ENCODE results near the gene TACR1.
"Not testable (repeated sequence)": the region's sequence is repeated elsewhere in the genome, so short reads cannot be mapped to it uniquely, and the experiment has no call there.

TACR1 gene

DNA sequence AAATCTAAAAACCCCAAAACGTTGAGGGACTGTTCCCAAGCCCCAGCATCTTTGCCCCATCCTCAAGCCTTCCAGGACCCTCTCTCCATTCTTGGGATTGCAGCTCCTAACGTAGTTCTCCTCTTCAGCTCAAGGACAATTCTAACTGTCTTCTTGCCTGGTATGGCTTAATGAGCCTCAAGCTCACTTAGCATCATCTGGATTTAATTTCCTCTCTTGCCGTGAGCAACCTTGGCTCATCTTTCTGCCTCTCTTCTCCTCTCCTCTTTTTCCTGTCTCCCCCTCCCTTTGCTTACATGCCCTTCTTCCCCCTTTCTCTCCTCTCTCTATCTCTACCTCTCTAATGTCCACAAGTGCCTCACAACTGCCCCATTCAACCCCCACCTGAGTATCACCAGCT is 44.2 kb downstream of the TACR1 start:
- peaks cover 0 to 9% (median 2%) of the 10 kb centered on the region in 5 donors for H3K4me1 ChIP-seq (ENCODE audit: control insufficient read depth in 5 of 5, insufficient read depth in 5 of 5, low read length in 5 of 5)
- peak overlapping the region in 1 of 5 donors; percentile 6 for H3K9ac ChIP-seq (ENCODE audit: low read length in 5 of 5)
- H3K9me3 ChIP-seq (ENCODE audit: control insufficient read depth in 5 of 5, low read length in 5 of 5): no peaks in the 10 kb centered on the region
- H3K4me3 ChIP-seq (ENCODE audit: low read depth in 1 of 5, low read length in 5 of 5): no peak overlapping the region
- no peak overlapping the region for H3K27ac ChIP-seq (ENCODE audit: low read depth, low read length)
- no peaks in the 10 kb centered on the region for H3K27me3 ChIP-seq (ENCODE audit: control insufficient read depth in 5 of 5, insufficient read depth in 4 of 5, low read length in 5 of 5)
- no peaks in the 10 kb centered on the region for H3K36me3 ChIP-seq (ENCODE audit: control insufficient read depth in 5 of 5, insufficient read depth in 5 of 5, low read length in 5 of 5)

DNA sequence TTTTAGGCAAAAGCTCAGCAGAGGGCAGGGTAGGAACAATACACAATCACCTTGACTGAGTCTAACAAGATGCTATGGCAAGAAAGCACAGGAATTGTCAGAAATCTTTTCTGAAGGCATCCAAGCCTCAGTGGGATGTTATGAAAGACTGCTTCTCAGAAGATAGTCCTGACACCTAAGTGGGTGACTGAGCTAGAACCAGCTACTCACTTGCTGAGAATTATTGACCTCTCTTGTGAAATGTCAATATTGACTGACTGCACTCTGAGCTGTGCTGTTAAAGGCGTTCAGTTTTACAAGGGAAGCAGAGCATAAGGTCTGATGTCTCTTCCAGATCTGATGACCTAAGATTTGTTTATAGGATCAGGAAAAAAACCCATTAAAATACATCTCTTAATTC is 46.1 kb downstream of the TACR1 start:
- Histone ChIP-seq H3K4me3 (ENCODE audit: low read depth in 1 of 5, low read length in 5 of 5) (no peak overlapping the region), H3K36me3 (ENCODE audit: control insufficient read depth in 5 of 5, insufficient read depth in 5 of 5, low read length in 5 of 5) (no peaks in the 10 kb centered on the region), H3K27me3 (ENCODE audit: control insufficient read depth in 5 of 5, insufficient read depth in 4 of 5, low read length in 5 of 5) (no peaks in the 10 kb centered on the region), H3K9me3 (ENCODE audit: control insufficient read depth in 5 of 5, low read length in 5 of 5) (no peaks in the 10 kb centered on the region), H3K4me1 (ENCODE audit: control insufficient read depth in 5 of 5, insufficient read depth in 5 of 5, low read length in 5 of 5) (peaks cover 0 to 9% (median 2%) of the 10 kb centered on the region in 5 donors), H3K27ac (ENCODE audit: low read depth, low read length) (no peak overlapping the region), H3K9ac (ENCODE audit: low read length in 5 of 5) (no peak overlapping the region)

- H3K27ac ChIP-seq (ENCODE audit: low read depth, low read length); H3K36me3 ChIP-seq (ENCODE audit: control insufficient read depth in 5 of 5, insufficient read depth in 5 of 5, low read length in 5 of 5); H3K9ac ChIP-seq (ENCODE audit: low read length in 5 of 5); H3K4me1 ChIP-seq (ENCODE audit: control insufficient read depth in 5 of 5, insufficient read depth in 5 of 5, low read length in 5 of 5); H3K27me3 ChIP-seq (ENCODE audit: control insufficient read depth in 5 of 5, insufficient read depth in 4 of 5, low read length in 5 of 5); H3K9me3 ChIP-seq (ENCODE audit: control insufficient read depth in 5 of 5, low read length in 5 of 5); H3K4me3 ChIP-seq (ENCODE audit: low read depth in 1 of 5, low read length in 5 of 5): not testable (repeated sequence)
Measured at GRCh38 chr2:75152243-75152642, 47.1 kb downstream of the TACR1 start.

DNA sequence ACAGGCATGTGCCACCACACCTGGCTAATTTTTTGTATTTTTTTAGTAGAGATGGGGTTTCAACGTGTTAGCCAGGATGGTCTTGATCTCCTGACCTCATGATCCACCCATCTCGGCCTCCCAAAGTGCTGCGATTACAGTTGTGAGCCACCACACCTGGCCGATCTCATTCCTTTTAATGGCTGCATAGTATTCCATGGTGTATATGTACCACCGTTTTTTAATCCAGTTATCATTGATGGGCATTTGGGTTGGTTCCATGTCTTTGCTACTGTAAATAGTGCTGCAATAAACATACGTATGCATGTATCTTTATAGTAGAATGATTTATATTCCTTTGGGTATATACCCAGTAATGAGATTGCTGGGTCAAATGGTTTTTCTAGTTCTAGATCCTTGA is 51.4 kb downstream of the TACR1 start:
- not testable (repeated sequence) for H3K9ac ChIP-seq (ENCODE audit: low read length in 5 of 5); H3K36me3 ChIP-seq (ENCODE audit: control insufficient read depth in 5 of 5, insufficient read depth in 5 of 5, low read length in 5 of 5); H3K27ac ChIP-seq (ENCODE audit: low read depth, low read length); H3K4me3 ChIP-seq (ENCODE audit: low read depth in 1 of 5, low read length in 5 of 5); H3K27me3 ChIP-seq (ENCODE audit: control insufficient read depth in 5 of 5, insufficient read depth in 4 of 5, low read length in 5 of 5); H3K9me3 ChIP-seq (ENCODE audit: control insufficient read depth in 5 of 5, low read length in 5 of 5); H3K4me1 ChIP-seq (ENCODE audit: control insufficient read depth in 5 of 5, insufficient read depth in 5 of 5, low read length in 5 of 5)

DNA sequence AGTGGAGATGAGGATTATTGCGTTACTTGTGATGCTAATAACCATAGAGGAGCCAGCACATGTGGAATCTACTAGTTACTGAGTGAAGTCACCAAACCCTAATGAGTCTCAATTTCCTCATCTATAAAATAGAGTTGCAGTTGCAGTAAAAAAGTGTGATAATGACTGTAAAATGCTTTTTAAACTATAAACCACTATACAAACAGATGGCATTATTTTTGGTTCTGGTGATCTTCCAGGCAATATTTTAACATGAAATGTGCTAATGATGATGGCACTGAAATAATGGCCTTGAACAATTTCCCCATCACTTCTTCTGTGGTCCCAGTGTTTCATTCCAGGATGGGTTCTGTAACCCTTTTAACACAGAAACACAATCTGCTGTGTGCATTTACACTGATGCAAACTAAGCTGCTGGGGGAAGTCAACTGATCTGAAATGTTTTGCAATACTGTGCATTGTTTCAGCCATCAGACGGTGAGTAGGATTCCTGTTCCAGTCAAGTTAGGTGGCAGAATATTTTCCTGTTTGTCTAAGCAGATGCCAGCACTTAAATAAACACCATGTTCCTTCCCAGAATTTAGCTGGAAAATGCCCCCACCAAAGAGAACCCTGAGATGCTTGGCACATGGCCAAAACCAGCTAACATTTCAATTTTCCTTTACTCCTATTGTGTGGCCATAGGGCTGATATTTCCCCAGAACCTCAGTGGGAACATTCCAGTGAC is 52.6 kb downstream of the TACR1 start:
- peaks cover 0 to 13% (median 13%) of the 10 kb centered on the region in 5 donors for H3K4me1 ChIP-seq (ENCODE audit: control insufficient read depth in 5 of 5, insufficient read depth in 5 of 5, low read length in 5 of 5)
- H3K9me3 ChIP-seq (ENCODE audit: control insufficient read depth in 5 of 5, low read length in 5 of 5): no peaks in the 10 kb centered on the region
- H3K9ac ChIP-seq (ENCODE audit: low read length in 5 of 5): no peak overlapping the region
- no peak overlapping the region for H3K27ac ChIP-seq (ENCODE audit: low read depth, low read length)
- no peak overlapping the region for H3K4me3 ChIP-seq (ENCODE audit: low read depth in 1 of 5, low read length in 5 of 5)
- H3K27me3 ChIP-seq (ENCODE audit: control insufficient read depth in 5 of 5, insufficient read depth in 4 of 5, low read length in 5 of 5): no peaks in the 10 kb centered on the region
- no peaks in the 10 kb centered on the region for H3K36me3 ChIP-seq (ENCODE audit: control insufficient read depth in 5 of 5, insufficient read depth in 5 of 5, low read length in 5 of 5)

DNA sequence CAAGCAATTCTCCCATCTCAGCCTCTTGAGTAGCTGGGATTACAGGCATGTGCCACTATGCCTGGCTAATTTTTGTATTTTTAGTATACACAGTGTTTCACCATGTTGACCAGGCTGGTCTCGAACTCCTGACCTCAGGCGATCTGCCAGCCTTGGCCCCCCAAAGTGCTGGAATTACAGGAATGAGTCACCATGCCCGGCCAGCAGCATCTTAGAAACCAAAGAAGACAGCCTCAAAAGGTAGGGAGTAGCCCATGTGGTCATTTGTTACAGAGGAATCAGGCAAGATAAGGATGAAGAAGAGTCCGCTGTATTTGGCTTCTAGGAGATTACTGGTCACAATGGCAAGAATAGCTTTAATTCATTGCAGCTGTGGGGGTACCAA is 53.1 kb downstream of the TACR1 start:
- not testable (repeated sequence) for H3K27ac ChIP-seq (ENCODE audit: low read depth, low read length)

GRCh38 chr2:75142081-75142480 is 57.2 kb downstream of the TACR1 start:
- H3K36me3 ChIP-seq (ENCODE audit: control insufficient read depth in 5 of 5, insufficient read depth in 5 of 5, low read length in 5 of 5): no peaks in the 10 kb centered on the region
- H3K9ac ChIP-seq (ENCODE audit: low read length in 5 of 5): no peak overlapping the region
- no peaks in the 10 kb centered on the region for H3K9me3 ChIP-seq (ENCODE audit: control insufficient read depth in 5 of 5, low read length in 5 of 5)
- H3K4me3 ChIP-seq (ENCODE audit: low read depth in 1 of 5, low read length in 5 of 5): no peak overlapping the region
- no peak overlapping the region for H3K27ac ChIP-seq (ENCODE audit: low read depth, low read length)
- no peaks in the 10 kb centered on the region for H3K27me3 ChIP-seq (ENCODE audit: control insufficient read depth in 5 of 5, insufficient read depth in 4 of 5, low read length in 5 of 5)
- H3K4me1 ChIP-seq (ENCODE audit: control insufficient read depth in 5 of 5, insufficient read depth in 5 of 5, low read length in 5 of 5): peaks cover 0 to 16% (median 14%) of the 10 kb centered on the region in 5 donors

More for the DNA sequence above, 53.1 kb downstream of the TACR1 start:
- not testable (repeated sequence) for H3K9ac ChIP-seq (ENCODE audit: low read length in 5 of 5); H3K27me3 ChIP-seq (ENCODE audit: control insufficient read depth in 5 of 5, insufficient read depth in 4 of 5, low read length in 5 of 5); H3K36me3 ChIP-seq (ENCODE audit: control insufficient read depth in 5 of 5, insufficient read depth in 5 of 5, low read length in 5 of 5); H3K9me3 ChIP-seq (ENCODE audit: control insufficient read depth in 5 of 5, low read length in 5 of 5); H3K4me3 ChIP-seq (ENCODE audit: low read depth in 1 of 5, low read length in 5 of 5)
- H3K4me1 ChIP-seq (ENCODE audit: control insufficient read depth in 5 of 5, insufficient read depth in 5 of 5, low read length in 5 of 5): peaks cover 0 to 16% (median 14%) of the 10 kb centered on the region in 5 donors

- Histone ChIP-seq H3K4me1 (ENCODE audit: control insufficient read depth in 5 of 5, insufficient read depth in 5 of 5, low read length in 5 of 5) (peaks cover 5 to 25% (median 22%) of the 10 kb centered on the region in 5 donors), H3K27ac (ENCODE audit: low read depth, low read length) (no peak overlapping the region), H3K27me3 (ENCODE audit: control insufficient read depth in 5 of 5, insufficient read depth in 4 of 5, low read length in 5 of 5) (no peaks in the 10 kb centered on the region), H3K9ac (ENCODE audit: low read length in 5 of 5) (no peak overlapping the region), H3K36me3 (ENCODE audit: control insufficient read depth in 5 of 5, insufficient read depth in 5 of 5, low read length in 5 of 5) (no peaks in the 10 kb centered on the region), H3K9me3 (ENCODE audit: control insufficient read depth in 5 of 5, low read length in 5 of 5) (no peaks in the 10 kb centered on the region), H3K4me3 (ENCODE audit: low read depth in 1 of 5, low read length in 5 of 5) (no peak overlapping the region)
Measured at GRCh38 chr2:75140288-75140687, 59.0 kb downstream of the TACR1 start.

- Histone ChIP-seq H3K4me1 (ENCODE audit: control insufficient read depth in 5 of 5, insufficient read depth in 5 of 5, low read length in 5 of 5) (peaks cover 9 to 35% (median 33%) of the 10 kb centered on the region in 5 donors), H3K9me3 (ENCODE audit: control insufficient read depth in 5 of 5, low read length in 5 of 5) (no peaks in the 10 kb centered on the region), H3K36me3 (ENCODE audit: control insufficient read depth in 5 of 5, insufficient read depth in 5 of 5, low read length in 5 of 5) (no peaks in the 10 kb centered on the region), H3K9ac (ENCODE audit: low read length in 5 of 5) (no peak overlapping the region), H3K27me3 (ENCODE audit: control insufficient read depth in 5 of 5, insufficient read depth in 4 of 5, low read length in 5 of 5) (no peaks in the 10 kb centered on the region), H3K4me3 (ENCODE audit: low read depth in 1 of 5, low read length in 5 of 5) (no peak overlapping the region), H3K27ac (ENCODE audit: low read depth, low read length) (no peak overlapping the region)
Measured at GRCh38 chr2:75139171-75139570, 60.1 kb downstream of the TACR1 start.

DNA sequence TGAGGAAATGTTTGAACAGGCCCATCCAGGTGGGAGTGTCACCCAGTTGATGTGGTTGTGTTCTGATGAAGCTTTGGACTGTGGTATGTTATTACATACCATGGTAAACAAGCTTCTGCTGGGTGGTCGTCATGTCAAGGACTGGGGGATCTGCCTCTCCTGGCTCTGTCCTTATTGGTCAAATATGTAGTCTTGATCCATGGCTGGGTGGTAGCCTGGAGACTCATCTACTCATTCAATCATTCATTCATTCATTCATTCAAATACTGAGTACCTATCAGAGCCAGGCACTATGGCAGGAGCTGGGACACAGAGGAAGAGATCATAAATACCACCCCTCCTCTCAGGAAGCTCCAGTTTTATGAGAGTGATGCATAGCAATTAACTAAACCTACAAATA is 60.8 kb downstream of the TACR1 start:
- H3K27ac ChIP-seq (ENCODE audit: low read depth, low read length): no peak overlapping the region
- H3K4me3 ChIP-seq (ENCODE audit: low read depth in 1 of 5, low read length in 5 of 5): no peak overlapping the region
- H3K4me1 ChIP-seq (ENCODE audit: control insufficient read depth in 5 of 5, insufficient read depth in 5 of 5, low read length in 5 of 5): peaks cover 9 to 40% (median 36%) of the 10 kb centered on the region in 5 donors
- H3K27me3 ChIP-seq (ENCODE audit: control insufficient read depth in 5 of 5, insufficient read depth in 4 of 5, low read length in 5 of 5): no peaks in the 10 kb centered on the region
- no peaks in the 10 kb centered on the region for H3K9me3 ChIP-seq (ENCODE audit: control insufficient read depth in 5 of 5, low read length in 5 of 5)
- no peak overlapping the region for H3K9ac ChIP-seq (ENCODE audit: low read length in 5 of 5)
- H3K36me3 ChIP-seq (ENCODE audit: control insufficient read depth in 5 of 5, insufficient read depth in 5 of 5, low read length in 5 of 5): no peaks in the 10 kb centered on the region
